ENCODE results near the gene ASPG.

ASPG gene

DNA sequence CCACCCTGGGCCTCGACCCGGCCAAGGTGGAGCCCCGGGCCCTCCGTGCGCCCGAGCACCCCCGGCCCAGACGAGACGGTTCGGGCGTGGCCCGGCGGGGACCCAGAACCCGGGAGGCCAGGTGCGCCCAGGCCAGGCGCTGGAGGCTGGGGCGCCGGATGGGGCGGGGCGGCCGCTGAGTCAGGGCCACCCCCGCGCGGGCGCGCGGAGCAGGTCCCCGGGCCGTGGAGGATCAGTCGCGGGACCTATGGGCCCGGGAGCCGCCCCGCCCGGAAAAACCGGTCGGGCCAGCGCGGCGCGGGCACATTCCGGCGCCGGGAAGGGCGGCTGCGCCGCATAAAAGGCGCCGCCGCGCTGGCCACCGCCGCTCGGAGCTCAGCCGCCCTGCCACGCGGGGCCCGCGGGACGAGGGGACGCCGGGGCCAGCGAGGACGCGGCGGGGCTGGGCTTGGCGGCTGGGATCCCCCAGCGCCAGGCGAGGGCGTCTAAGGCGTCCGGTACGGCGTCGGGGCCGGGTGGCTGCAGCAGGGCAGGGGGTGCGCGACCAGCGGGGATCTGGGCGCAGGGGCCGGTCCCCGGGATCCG lies 31.3 kb downstream of the ASPG start:
- no peak for DNase-seq (ENCODE audit: low read depth)

DNA sequence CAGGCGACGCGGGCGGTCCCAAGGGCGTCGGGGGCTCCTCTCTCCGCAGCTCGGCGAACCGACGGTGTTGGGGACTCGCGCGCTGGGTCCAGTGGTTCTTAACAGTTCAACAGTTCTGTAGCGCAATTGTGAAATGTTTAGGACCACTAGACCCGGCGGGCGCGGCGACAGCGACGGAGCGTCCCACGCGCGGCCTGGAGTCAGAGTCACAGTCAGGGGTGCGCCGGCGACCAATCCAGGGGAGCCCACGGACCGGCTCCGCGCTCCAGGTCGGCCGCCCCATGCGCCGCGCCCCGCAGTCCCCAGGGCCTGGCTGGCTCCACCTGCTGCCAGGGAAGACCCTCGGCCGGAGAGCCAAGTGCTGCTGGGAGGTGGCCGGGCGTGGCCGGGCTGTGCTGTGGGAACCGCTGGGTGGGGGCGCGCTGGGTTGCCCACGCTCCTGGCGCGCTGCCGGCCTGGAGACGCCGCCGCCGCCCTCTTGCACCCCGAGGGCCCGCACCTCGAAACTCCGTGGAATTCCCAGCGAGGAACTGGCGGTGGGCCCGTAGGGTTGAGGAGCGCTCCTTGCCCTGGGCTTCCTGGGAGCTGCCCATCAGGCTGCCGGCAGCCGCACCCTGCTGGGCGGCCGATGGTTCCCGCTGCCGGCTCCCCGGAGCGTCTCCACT lies 32.0 kb downstream of the ASPG start:
- no peak for DNase-seq (ENCODE audit: low read depth)

DNA sequence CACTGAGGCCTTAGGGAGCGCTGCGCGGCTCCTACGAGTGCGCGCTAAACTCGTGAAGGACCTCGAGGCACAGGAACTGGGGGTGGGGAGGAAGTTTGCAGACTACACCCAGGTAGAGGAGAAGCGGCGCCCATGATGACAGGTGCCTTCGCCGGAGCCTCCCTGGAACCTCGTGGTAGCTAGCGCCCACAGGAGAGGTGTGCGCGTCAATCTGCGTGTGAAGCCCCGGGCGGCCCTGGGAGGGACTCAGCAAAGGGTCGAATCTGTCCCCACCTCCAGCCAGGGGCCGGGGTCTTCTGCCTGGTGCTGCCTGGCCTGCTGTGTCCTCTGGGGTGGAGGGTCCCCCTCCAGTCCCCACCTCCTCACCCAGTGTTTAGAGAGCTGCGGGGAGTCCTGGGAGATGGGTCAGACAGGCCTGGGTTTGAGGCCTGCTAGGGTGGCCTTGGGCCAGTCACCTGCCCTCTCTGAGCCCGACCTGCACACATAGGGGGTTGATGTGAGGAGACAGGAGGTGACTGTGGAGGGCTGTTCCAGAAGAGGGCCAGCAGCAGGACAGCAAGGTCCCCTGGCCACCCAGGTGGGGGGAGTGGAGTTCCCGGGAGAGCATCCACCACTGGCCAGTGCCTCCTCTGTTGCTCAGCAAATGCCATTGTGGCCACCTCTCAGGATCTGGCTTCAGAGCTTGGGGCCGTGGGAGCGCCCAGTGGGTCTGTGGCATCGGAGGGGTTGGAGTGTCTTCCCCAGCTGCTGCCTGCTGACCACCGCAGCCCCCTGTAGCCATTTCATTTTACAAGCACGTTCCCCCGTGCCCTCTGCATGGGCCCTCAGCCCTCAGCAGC lies 32.7 kb downstream of the ASPG start:
- no peak for DNase-seq (ENCODE audit: low read depth)

DNA sequence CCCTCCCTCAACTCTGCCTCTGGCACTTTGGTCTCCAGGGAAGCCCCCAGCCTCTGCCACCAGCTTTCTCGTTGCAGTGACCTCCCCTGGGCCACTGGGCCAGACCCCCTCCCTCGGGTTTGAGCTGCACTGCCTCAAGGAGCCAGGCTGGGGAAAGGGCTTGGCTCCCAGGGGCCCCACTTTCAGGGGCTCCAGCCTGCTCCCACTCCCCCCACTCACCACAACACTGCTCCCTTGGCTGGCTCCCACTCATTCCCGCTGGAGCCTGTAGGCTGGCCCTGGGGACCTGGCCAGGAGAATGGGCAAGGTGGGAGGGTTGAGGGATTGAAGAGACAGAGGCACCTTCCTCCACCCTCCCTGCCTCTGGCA lies 33.6 kb downstream of the ASPG start:
- DNase-seq (ENCODE audit: low read depth), result no peak

DNA sequence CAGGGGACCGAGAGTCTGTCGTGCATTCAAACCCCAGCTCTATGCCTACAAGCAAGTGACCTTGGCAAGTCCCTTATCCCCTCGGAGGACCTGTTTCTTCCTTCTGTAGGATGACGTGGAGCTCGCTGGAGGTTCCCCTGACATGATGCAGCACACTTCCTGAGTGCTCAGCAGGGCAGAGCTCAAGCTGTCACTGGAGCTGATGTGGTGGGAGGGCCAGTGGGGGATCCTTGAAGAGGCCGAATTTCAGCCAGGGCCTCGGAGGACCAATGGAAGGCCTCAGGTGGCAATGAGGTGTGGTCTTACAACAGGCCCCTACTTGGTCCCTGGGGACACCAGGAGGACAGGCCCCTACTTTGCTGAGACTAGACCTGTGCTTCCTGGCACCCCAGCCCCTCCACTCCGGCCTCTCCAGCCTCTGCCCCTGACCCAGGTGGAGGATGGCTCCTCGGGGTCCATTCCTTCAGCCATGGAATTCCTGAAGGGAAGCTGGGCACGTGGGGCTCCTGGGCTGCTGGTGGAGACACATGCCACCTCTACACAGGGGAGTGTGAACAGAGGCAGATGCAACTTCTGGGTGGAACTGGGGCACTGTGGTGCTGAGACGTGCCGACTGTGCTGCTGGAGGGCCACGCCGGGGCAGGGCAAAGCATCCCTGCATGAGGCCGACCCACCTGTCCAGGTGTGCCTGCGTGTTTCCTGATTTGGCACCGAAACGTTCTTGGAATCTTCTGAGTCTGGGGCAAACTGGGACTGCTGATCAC lies 34.2 kb downstream of the ASPG start:
- no peak for DNase-seq (ENCODE audit: low read depth)

DNA sequence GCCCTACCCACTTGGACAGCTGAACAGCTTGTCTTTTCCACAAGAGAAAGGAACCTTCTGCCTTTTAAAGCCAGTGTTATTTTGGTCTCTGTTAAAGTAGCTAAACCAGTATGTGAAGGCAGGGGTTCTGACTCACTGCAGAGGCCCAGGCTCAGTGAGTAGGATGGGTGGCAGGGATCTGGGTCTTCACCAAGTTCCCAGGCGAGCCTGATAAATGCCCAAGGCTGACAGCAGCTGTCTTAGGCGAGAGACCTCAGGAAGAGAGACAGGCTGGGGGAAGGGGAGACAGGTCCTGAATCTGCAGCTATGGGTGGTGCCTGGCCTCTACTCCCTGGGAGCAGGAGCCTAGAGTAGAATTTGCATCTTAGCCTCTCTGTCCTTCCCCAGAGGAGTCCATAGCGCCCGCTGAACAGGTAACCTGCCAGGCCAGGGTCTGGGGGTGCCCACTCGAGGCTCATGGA lies 34.8 kb downstream of the ASPG start:
- no peak for DNase-seq (ENCODE audit: low read depth)

DNA sequence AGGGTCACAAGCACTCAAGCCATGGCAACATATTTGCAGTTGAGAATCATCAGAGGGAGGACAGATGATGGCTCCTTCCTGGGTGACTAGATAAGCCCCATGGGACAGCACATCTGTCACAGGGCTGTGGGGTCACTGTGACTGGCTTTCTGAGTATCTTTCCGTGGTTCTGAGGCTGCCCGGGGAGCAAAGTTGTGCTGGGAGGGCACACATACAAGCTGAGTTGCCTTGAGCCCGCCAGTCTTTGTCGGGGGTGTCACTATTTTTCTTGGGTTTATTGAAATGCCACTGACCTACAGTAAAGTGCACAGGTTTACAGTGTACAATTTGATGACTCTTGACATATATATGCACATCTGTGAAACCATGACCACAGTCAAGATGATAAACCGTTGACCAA lies 35.6 kb downstream of the ASPG start:
- no peak for DNase-seq (ENCODE audit: low read depth)

DNA sequence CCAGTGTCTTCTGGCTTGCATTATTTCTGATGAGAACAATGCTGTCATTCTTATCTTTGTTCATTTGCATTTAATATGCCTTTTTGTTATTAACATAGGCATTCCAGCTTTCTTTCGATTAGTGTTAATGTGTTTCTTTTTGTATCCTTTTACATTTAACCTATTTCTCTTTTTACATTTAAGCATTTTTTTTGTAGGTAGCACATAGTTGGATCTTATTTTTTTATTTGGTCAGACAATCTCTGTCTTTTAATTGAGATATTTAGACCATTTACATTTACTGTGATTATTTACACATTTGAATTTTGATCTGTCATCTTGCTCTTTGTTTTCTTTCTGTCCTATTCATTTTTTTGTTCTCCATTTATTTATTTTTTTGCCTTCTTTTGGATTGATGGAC lies 38.4 kb downstream of the ASPG start:
- no peak for DNase-seq (ENCODE audit: low read depth)

DNA sequence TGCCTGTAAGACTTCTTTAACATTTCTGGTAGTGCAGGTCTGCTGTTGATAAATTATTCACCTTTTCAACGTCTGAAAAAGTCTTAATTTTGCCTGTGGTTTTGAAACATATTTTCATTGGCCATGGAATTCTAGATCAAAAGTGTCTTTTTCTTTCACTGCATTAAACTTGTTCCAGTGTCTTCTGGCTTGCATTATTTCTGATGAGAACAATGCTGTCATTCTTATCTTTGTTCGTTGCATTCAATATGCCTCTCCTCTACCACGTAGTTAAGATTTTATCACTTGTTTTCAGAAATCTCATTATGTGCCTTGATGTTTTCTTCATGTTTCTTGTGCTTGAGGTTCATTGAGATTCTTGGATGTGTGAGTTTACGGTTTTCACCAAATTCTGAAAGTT lies 39.5 kb downstream of the ASPG start:
- DNase-seq (ENCODE audit: low read depth), result no peak

DNA sequence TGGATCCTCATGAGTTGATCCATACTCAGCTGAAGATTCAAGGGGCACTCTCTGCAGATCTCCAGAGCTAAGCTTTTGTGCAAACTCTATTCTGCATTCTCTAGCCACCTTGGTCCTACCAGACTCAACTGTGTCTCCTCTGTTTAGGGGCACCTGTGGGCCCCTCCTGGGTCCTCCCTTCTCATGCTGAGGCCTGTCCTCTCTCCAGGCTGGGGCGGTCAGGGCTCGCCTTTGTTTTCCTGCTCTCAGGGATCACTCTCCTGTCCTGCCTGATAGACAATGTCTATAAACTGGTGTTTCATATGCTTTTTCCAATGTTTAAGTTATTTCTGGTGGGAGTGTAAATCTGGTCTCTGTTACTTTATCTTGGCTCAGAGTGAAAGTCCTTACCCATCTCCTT lies 41.3 kb downstream of the ASPG start:
- DNase-seq (ENCODE audit: low read depth), result no peak

DNA sequence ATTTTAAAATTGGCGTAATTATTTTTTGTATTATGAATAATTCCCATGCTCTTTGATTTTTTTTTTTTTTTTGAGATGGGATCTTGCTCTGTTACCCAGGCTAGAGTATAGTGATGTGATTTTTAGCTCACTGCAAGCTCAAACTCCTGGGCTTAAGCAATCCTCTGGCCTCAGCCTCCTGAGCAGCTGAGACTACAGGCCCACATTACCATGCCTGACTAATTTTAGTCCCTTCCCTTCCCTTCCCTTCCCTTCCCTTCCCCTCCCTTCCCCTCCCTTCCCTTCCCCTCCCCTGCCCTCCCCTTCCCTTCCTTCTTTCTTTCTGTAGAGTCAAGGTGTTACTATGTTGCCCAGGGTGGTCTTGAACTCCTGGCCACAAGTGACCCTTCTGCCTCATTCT lies 43.5 kb downstream of the ASPG start:
- DNase-seq (ENCODE audit: low read depth), result no peak

DNA sequence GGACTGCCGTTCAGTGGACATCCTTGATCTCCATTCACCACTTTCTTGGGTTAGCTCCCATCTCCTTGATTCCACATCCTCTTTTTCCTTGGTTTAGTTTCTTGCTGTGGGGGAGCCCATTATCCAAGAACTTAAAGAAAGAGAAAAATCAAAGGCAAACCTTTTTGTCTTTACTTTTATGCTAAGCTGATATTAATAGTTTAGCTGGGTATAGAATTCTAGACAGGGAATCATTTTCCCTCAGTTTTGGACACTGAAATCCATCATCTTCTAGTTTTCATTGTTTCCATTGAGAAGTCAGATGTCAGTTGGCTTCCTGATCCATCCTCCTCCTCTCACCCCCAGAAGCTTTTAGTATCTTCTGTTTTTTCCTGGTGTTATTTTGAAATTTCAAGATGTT lies 44.1 kb downstream of the ASPG start:
- no peak for DNase-seq (ENCODE audit: low read depth)

DNA sequence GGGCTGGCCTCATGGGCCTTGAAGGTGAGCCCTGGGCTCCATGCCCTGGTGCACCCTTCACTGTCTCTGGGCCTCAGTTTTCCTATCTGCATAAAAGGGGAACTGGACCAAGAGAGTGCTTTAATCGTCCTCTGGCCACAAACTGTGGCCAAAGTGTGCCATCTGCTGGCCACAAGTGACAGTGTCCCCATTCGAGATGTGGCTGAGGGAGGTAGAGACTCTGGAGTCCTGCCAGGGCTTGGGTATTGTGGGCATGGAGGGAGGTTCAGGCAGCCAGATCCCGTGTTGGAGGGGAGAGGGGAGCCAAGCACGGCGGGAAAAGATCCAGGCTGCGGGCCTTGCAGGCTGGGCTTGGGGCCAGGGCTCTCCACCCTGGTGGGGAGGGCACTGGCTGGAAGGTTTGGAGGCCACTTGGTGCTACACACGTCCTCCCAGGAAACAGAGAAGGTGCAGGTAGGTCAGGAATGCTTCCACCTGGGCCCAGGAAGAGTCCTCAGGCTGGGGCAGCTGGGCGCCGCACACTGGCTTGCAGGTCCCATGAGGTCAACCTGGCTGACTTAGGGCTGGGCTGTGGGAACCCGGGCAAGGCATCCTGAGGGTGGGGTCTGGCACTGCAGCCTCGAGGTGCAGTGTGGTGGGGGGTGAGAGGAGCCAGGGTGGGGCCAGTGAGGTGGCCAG lies 45.6 kb downstream of the ASPG start:
- no peak for DNase-seq (ENCODE audit: low read depth)

DNA sequence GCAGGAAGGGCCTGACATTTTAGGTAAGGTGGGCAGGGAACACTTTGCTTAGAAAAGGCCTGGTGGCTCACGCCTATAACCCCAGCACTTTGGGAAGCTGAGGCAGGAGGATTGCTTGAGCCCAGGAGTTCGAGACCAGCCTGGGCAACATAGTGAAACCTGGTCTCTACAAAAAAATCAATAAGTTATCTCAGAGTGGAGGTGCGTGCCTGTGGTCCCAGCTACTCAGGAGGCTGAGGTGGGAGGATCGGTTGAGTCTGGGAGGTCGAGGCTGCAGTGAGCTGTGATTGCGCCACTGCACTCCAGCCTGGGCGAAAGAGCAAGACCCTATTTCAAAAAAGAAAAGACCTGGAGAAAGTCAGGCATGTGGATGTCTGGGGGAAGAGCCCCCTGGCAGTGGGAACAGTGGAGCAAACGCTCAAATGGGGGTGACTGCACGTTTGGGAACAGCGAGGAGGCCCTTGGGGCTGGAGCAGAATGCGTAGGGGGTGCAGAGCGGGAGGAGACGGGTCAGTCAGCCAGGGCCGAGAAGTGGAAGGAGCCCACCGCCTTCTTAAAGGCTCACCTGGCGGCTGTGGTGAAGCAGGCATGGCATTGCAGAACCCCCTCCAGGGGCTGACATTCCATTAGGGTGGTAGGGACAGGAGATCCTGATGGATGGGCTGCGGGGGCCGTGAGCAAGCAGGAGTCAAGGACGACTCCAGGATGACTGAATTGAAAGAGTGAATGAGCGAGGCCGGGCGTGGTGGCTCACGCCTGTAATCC lies 46.6 kb downstream of the ASPG start:
- DNase-seq (ENCODE audit: low read depth), result no peak

DNA sequence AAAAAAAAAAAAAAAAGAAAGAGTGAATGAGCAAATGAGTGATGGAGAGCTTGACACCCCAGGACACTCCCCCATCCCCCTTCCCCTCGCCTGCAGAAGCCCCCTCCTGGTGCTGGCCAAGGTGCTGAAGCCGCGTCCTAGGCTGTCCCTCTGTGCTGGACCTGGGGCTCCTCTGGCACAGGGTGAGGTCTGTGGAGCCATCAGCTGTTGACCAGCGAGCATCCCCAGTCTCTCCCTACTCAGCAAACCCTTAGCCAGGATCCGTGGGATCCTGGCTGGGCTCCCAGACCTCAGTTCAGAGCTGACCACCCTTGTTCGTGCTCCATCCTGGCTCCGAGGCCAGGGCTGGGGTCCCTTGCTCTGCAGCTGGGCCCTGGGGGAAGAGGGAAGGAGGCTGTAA lies 47.5 kb downstream of the ASPG start:
- DNase-seq (ENCODE audit: low read depth), result no peak

DNA sequence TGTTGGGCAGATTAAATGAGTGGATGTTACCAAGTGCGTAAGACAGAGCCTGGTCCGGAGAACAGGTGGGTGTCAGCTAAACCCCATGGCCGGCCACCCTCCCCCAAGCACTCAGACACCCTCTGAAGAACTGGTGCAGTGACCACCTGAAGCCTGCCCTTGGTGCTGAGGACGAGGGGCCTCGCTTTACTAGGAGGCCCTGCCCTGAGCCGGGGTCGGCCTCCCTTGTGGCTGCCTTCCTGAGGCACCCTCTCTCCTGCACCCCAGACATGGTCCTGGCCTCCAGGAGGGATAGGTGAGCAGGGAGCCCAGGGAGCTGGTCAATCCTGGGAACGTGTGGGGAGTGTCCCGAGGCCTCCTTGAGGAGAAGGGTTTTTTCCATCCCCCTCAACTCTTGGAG lies 48.0 kb downstream of the ASPG start:
- no peak for DNase-seq (ENCODE audit: low read depth)

DNA sequence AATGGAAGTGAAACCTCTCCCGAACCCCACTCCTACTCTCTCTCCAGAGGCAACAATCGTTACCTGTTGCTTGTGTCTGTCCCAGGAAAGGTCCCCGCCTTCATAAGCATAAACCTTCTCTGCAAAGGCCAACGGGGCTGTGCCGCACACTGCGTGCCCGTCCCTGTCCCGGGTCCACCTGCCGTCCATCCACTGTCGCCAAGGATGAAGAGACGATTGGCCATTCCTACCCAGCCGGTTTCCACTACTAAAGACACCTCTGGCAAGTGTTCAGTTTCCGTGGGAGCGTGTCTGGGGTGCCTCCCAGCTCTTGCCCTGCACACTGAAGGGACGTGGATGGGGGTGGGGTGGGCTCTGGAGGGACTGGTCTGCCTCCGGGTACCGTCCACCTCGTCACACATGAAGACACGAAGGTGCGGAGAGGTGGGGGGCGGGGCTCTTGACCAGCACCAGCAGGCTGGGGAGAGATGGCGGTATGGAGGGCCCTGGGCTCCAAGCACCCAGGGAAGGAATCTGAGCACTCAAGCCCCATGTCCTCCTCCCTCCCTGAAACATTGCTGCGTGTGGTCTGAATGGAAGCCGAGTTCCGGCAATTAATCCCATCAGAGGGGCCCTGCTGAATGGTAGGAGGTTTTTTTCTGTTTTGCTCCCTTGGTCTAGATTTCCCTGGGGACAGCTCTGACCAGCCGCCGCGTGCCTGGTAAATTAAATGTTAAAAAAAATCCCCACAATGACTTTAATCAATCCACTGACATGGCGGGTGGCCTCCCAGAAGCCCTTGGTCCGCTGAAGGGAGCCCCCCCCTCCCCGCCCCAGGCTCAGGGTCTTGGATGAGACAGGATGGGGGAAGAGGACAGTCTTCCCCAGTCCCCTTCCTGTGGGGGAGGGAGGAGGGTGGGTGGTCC lies 48.8 kb downstream of the ASPG start:
- DNase-seq (ENCODE audit: low read depth), result no peak

DNA sequence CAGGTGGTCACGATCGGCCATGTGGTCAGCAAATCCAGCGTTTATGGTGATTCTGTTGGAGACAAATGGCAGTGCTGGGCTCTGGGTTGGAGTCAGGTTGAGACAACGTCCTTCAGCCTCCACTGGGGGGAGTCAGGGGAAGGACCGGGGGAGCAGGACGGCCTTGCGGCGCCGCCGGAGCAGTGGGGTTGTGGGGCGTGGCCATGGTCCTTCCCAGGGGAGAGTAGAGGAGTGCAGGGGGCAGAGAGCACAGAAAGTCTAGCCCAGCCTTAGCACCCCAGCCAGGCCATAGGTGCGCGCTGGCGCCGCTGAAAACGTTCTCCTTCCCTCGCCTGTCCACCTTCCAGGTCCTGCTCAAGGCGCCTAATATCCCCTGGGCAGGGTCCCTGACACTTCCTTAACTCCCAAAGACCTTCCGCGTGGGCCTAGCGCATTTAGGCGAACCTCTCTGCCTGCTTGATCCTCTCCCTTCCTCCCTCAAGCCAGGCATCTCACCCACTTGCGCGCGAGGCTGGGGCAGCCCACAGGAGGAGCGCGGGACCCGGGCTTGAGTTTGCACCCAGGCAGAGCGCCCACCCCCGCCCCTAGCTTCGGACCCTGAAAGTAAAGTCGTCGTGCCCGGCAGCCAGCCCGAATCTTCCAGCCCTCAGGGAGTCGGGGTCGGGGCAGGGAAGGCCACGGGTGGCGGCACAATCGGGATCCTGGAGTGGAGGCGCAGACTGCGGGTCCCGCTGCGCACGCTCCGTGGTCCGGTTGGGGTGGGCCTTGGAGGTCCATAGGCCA lies 49.8 kb downstream of the ASPG start:
- DNase-seq (ENCODE audit: low read depth), result no peak

DNA sequence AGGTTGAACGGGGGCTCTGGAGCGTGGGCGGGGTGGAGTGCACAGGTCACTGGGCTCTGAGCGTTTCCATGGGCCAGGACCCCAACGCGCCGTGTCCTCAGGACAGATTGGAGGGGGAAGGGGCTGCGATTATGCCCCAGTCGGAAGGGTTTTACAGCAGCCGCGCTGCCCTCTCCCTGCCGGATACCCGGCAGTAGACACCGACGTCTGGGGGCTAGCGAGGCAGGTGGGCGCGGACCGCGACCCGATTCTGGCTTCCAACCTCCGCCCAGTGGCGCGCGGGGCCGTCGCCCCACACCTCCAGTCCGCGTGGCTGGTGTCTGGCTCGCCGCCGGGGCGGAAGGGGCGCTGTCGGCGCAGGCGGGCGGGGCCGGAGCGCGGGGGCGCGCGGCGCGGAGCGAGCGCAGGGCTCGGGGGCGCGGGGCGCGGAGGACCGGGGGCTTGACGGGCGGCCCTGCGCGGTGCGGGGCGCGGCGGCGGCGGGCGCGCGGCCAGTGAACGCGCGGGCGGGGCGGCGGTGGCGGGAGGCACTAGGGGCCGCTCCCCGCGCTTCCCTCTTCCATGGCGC lies 50.5 kb downstream of the ASPG start:
- no peak for DNase-seq (ENCODE audit: low read depth)

Measured in stimulated activated CD8-positive, alpha-beta memory T cell treated with anti-CD3 and anti-CD28 coated beads, Interleukin-15, amount 100 ng/mL, for 24 hours (primary cell).